ENCODE measurements around the gene CALHM4.

DNA sequence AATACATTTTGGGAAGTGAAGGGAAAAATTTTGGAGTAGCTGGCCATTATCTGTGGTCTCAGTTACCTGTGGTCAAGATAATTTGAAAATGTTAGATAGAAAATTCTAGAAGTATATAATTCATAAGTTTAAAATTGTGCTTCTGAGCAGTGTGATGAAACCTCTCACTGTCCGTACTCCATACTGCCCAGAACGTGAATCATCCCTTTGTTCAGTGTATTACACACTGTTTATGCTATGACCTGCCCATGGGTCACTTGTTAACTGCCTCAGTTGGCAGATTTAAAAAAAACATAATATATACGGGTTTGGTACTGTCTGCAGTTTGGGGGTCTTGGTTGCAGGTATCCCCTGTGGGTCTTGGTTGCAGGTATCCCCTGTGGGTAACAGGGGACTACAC lies 46.2 kb upstream of the CALHM4 start:
- no peak for TF ChIP-seq CTCF (IDR thresholded peaks at IDR 0.05; ENCODE audit: extremely low read depth in 1 of 2, insufficient read depth in 1 of 2, low read depth in 1 of 2, low read length in 2 of 2)
- TF ChIP-seq MYC (IDR thresholded peaks at IDR 0.05; ENCODE audit: low read depth, low read length), result no peak
- no peak for TF ChIP-seq POLR2A (IDR thresholded peaks at IDR 0.05; ENCODE audit: low read depth, low read length)

Measured in endothelial cell of umbilical vein (primary cell).